Inferior parietal cortex (tissue), 1 donor: ENCODE data around the gene SMARCD2.
"Not testable (repeated sequence)": the region's sequence is repeated elsewhere in the genome, so short reads cannot be mapped to it uniquely, and the experiment has no call there.

Source experiments
- DNase-seq: peaks from one replicate; pipeline ENCODE4 v3.0.0-alpha.2; 2016; ENCODE audit errors: extremely low spot score

Gene SMARCD2

DNA sequence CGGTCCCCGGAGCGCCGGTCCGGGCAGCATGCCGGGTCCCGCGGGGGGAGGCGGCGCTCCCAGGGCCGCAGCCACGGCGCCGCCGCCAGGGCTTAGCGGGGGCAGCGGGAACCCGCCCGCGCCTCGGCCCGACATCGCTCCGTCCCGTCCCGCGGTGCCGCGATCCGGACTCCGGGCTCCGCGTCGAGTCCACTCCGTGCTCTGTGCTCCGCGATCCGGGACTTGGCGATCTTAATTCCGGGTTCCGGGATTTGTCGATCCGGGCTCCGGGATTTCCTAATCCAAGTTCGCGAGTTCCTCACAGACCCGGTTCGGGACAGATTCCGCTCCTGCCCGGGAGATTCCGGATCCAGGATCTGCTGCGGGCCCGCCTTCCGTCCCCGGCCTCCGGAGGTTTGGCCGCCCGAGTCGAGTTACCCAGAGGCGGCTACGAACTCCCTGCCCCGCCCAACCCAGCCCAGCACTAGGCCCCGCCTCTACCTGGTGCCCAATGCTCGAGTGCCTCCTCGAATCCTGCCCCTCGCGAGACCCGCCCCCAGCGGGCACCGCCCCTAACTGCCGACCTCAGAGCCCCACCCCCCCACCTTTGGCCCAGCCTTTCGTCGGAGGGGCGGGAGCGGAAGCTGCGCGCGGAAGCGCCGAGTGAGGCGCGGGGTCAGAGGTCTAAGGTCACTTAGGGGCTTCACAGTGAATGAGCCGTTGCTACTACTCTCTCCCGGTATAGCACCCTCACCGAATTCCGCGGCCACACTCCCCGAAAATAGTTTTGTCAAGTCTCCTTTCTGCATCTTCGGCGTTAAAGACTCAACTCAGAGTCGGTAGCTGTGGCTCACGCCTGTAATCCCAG is at the start of gene SMARCD2:
TSS of gene SMARCD2 (minus strand) at position 146 of the 847 bp plus-strand sequence. CDS start at position 135, 11 bp downstream.
- peak; percentile 95 for DNase-seq

DNA sequence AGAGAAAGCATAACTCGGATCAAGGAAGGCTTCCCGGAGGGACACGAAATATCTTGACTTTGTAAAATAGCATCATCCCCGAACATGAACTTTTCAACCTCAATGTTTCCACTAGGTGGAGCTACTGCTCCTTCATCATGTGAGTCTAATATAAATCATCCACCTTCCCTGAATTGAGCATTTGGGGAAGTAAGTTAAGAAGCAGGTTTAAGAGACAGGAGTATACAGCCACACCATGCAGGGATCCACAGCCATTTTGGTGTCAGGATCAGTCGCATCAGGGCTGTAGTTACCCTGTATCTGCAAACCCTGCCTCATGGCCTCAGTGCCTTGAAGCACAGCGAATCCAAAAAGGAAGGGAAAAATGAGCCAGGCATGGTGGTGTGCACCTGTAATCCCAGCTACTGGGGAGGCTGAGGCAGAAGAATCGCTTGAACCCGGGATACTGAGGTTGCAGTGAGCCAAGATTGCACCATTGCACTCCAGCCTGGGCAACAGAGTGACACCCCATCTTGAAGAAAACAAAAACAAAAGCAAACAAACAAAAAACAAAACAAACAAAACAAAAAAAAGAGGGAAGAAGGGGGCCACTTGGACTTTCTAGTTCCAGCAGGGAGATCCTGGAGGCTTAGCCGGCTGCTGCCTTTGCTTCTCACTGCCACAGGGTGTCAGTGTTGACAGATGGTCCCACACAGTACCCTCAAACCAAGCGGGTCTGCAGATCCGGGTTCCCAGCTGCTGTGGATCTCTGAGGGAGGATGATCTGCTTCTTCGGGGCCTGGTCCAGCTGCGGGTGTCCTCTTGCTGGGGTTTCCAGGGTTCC is 46.8 kb upstream of the SMARCD2 start:
- DNase-seq: peak; percentile 22

DNA sequence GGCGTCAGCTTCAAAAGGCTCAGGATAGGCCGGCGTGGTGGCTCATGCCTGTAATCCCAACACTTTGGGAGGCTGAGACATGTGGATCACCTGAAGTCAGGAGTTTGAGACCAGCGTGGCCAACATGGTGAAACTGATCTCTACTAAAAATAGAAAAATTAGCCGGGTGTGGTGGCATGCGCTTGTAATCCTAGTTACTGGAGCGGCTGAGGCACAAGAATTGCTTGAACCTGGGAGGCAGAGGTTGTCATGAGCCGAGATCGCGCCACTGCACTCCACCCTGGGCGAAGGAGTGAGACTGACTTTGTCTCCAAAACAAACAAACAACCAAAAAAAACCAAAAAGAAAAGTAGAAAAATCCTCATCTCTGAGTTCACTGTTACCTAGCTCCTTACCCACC is 42.6 kb upstream of the SMARCD2 start:
- DNase-seq: not testable (repeated sequence)

DNA sequence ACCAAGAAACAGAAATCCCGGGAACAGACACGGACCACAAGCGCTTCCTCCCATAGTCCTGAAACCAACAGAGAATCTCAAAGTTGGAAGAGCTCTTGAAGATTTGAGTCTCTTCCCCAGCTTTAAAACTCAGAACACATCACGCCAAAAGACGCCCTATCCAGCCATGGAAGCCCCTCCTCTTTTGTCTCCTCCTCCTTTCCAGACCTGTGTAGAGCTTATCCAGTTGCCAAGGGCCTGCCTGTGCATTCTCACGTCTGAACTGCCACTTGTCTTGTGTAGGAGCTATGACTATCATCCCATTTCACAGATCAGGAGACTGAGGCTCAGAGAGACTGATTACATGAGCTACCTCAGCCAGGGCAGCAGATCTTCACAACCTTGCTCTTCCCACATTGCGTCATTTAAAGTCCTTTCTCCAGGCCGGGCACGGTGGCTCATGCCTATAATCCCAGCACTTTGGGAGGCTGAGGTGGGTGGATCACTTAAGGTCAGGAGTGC is 40.2 kb upstream of the SMARCD2 start:
- not testable (repeated sequence) for DNase-seq

DNA sequence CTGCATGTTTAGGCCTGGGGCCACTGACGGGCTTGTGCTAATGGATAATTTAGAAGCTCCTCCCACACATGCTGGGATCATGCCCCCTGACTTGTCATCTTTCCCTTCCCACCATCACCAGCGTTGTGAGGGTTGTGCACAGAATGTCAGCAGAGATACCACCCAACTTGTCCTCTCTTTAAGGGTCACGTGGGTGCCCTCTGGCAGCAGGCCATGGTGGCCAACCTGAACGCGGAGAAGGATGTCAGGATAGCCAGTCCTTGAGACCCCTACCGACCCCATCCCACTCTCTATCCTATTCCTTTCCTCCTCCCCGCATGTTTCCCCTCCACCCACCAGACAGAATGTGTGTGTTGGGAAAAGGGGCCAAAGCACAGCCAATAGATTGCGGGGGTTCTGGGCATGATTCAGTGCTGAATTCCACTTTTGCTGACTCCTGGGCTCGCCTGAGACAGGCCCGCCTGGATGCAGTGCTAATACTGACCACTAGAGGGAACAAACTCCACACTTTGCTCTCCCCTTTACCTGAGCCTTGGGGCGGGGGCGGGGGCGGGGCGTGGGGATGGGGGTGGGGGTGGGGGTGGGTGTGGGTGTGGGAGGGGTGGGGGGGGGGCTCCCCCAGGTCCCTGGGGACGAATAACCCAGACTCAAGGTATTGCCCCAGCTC is 39.6 kb upstream of the SMARCD2 start, which contains the start of gene GH2:
TSS of gene GH2 (minus strand) at position 10 of the 667 bp plus-strand sequence. CDS start 143 bp downstream, outside the sequence.
- DNase-seq: peak; percentile 17

DNA sequence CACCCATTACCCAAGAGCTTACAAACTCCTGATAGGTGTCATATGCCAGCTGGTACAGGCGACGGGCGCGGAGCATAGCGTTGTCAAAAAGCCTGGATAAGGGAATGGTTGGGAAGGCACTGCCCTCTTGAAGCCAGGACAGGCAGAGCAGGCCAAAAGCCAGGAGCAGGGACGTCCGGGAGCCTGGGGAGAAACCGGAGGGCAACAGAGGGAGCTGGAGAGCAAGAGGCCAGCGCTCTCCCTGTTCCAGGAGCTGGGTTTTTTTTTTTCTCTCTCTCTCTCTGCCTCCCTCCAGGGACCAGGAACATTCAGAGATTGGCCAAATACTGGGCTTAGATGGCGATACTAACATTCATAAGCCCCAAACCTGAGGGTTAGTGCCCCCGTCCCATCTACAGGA is 38.9 kb upstream of the SMARCD2 start:
- not testable (repeated sequence) for DNase-seq

DNA sequence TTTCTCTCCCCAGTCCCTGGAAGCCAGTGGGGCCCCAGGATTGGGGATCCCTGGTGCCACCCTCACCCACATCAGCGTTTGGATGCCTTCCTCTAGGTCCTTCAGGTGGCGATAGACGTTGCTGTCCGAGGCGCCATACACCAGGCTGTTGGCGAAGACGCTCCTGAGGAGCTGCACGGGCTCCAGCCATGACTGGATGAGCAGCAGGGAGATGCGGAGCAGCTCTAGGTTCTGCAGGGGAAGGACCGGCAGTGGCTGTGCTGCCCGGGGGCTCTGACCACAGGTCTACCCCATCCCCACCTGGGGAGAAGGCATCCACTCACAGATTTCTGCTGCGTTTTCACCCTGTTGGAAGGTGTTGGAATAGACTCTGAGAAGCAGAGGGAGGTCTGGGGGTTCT is 38.2 kb upstream of the SMARCD2 start:
- no peak for DNase-seq

DNA sequence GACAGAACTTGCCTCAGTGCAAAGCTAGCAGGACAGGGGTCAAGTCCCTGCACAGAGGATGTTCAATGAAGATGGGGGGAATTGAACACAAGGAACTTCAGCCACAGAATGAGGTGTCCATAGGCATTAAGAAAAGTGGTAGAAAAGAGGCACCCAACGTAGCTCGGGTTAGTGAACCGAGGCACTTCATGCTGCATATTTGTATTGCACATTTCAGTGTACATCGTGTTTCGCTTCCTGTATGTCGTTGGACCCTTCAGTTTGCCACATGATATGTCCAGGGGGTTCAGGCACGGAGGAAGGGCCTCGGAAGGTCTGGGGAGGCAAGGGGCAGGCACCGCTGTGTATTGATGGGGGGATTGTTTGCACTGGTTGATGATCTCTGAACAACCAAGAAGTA is 35.9 kb upstream of the SMARCD2 start:
- not testable (repeated sequence) for DNase-seq

DNA sequence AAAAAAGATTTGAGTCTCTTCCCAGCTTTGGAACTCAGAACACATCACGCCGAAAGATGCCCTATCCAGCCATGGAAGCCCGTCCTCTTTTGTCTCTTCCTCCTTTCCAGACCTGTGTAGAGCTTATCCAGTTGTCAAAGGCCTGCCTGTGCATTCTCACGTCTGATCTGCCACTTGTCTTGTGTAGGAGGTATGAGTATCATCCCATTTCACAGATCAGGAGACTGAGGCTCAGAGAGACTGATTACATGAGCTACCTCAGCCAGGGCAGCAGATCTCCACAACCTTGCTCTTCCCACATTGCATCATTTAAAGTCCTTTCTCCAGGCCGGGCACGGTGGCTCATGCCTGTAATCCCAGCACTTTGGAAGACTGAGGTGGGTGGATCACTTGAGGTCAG is 32.2 kb upstream of the SMARCD2 start:
- DNase-seq: not testable (repeated sequence)

DNA sequence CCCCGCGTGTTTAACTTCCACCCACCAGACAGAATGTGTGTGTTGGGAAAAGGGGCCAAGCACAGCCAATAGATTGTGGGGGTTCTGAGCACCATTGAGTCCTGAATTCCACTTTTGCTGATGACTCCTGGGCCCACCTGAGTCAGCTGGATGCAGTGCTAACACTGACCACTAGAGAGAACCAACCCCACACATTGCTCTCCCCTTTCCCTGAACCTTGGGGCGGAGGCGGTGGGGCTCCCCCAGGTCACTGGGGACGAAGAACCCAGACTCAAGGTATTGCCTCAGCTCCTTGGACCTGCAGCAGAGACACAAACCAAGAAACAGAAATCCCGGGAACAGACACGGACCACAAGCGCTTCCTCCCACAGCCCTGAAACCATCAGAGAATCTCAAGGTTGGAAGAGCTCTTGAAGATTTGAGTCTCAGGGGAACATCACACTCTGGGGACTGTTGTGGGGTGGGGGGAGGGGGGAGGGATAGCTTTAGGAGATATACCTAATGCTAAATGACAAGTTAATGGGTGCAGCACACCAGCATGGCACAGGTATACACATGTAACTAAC is 31.7 kb upstream of the SMARCD2 start:
- DNase-seq: not testable (repeated sequence)

DNA sequence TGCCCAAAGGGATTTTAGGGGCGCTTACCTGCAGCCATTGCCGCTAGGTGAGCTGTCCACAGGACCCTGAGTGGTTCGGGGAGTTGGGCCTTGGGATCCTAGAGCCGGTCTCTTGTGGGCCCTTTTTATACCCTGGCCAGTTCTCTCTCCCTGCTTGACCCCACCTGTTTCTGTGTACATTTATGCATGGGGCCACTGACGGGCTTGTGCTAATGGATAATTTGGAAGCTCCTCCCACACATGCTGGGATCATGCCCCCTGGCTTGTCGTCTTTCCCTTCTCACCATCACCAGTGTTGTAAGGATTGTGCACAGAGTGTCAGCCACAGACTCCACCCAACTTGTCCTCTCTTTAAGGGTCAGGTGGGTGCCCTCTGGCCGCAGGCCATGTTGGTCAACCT is 31.1 kb upstream of the SMARCD2 start, which contains the start of gene CSH2:
TSS of gene CSH2 (minus strand) at position 101 of the 400 bp plus-strand sequence. CDS start at position 38, 63 bp downstream.
- not testable (repeated sequence) for DNase-seq

DNA sequence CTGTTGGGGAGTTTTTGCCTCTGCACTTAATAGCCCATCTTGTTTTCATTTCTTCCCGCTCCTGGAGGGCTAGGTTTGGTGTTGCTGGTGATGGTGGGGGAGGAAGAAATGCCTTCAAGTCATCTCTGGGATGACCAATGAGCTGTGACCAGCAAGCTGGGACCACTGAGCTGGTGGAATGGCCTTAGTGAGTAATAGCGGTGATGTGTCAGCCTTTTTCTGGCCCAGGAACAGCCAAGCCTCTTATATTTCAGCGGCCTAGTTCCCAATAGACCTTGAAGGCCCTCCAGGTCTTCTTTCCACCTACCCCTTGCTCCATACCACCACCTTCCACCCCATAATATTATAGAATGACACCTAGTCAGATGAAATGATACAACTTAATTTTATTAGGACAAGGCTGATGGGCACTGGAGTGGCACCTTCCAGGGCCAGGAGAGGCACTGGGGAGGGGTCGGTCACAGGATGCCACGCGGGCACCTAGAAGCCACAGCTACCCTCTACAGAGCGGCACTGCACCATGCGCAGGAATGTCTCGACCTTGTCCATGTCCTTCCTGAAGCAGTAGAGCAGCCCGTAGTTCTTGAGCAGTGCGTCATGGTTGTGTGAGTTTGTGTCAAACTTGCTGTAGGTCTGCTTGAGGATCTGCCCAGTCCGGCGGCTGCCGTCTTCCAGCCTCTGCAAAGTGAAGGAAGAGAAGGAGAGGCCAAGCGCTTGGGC is 29.3 kb upstream of the SMARCD2 start:
- DNase-seq: not testable (repeated sequence)

DNA sequence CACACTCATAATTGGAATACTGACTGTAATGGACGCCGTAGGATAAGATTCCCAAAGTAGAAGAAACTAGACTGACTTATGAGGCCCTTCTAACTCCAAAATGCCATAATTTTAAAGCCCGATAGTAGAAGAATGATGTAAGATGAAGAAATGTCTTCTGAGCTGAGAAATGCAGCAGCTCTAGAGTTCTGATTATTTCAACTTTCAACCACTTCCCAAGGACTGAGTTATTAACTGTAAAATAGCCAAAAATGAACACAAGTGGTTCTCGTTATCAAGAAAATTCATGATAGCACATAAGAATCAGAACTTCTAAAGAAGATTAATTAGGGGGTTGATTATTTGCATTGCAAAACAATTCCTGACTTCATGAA is 27.8 kb upstream of the SMARCD2 start:
- DNase-seq: not testable (repeated sequence)

DNA sequence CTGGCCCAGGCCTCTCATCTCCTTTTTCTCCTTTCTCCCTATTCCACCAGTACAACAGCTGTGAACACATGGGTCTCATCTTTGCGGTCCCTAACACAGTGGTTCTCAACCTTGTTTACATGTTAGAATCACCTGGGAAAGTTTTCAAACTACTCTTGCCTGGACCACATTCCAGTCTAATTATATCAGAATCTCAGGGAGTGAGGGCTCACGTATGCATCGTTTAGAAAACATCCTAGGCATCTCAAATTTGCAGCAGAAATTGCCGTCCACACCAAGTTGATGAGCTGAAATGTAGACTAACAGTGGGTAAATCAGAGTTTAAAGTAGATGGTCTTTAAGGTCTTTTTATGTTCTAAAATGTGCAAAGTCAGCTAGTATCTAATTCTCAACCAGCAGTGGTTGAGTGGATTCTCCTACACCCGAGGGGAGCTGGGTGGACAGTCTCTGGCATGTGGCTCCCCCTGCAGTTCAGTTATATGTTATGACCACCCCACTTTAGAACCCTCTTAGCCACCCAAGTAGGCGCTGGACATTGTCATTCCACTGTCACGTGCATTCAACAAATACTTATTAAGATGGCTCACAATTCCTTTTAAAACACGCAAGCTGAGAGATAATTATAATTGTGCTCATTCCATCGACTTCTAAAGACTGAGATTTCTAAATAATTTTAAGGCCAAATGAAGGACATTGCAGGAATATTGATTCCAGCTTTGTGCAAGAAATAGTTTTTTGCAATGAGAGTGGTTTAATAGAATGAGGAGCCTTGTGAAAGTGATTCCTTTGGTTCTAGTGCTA is 27.2 kb upstream of the SMARCD2 start:
- DNase-seq: not testable (repeated sequence)

DNA sequence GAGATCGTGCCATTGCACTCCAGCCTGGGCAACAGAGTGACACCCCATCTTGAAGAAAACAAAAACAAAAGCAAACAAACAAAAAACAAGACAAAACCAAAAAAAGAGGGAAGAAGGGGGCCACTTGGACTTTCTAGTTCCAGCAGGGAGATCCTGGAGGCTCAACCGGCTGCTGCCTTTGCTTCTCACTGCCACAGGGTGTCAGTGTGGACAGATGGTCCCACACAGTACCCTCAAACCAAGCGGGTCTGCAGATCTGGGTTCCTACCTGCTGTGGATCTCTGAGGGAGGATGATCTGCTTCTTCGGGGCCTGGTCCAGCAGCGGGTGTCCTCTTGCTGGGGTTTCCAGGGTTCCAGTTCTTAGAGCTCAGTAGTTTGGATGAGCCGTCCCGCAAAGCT is 24.1 kb upstream of the SMARCD2 start:
- DNase-seq: not testable (repeated sequence)

DNA sequence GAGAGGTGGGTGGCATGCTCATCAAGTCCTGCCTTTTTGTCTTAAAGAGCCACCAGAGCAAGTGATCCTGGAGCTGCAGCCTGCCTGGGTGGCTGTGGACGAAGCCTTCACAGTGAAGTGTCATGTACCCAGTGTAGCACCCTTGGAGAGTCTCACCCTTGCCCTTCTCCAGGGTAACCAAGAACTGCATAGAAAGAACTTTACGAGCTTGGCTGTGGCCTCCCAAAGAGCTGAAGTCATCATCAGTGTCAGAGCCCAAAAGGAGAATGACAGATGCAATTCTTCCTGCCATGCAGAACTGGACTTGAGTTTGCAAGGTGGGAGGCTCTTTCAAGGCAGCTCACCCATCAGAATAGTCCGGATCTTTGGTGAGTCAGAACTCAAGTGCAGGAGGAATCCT is 16.8 kb upstream of the SMARCD2 start:
- no peak for DNase-seq

DNA sequence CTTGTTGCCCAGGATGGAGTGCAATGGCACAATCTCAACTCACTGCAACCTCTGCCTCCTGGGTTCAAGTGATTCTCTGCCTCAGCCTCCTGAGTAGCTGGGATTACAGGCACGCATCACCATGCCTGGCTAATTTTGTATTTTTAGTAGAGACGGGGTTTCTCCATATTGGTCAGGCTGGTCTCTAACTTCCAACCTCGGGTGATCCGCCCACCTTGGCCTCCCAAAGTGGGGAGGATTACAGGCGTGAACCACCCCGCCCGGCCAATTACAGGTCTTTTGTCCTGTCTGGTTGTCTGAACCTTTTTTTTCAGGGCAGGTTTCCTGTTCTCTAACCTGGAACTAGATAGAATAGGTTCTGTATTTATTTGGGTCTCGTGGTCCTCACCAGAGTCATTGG is 13.9 kb upstream of the SMARCD2 start:
- DNase-seq: not testable (repeated sequence)

DNA sequence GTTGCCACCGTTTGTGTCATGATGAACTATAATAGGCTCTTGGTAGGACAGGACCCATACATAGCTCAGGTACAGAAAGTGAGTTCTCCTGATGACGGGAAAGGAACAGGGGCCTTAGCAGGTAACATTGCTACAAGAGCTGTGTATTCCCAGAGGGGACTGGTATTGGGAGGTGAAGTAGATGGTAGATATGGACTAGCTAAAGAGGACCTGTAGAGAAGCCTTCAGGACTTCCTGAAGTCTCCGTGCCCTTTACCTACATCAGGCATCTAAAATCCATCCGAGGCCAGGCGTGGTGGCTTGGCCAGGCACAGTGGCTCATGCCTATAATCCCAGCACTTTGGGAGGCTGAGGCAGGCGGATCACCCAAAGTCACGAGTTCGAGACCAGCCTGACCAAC is 12.7 kb upstream of the SMARCD2 start:
- DNase-seq: no peak

DNA sequence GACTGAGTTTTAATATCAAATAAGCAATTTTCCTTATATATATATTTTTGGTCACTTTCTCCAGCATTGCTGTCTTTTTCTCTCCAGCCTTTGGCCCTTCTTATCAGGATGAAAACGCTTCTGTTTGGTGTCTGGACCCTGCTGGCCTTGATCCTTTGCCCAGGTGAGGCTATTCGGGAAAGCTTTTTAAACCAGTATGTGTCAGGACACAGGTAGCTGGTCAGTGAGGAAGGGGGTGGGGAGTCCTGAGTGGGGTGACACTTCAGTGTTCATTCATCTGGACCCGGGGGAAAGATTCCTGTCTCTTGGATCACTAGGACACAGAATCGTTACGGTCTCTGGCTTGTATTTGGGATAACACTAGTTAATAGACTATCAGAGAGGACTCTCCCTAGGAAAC is 12.2 kb upstream of the SMARCD2 start:
- DNase-seq: no peak

DNA sequence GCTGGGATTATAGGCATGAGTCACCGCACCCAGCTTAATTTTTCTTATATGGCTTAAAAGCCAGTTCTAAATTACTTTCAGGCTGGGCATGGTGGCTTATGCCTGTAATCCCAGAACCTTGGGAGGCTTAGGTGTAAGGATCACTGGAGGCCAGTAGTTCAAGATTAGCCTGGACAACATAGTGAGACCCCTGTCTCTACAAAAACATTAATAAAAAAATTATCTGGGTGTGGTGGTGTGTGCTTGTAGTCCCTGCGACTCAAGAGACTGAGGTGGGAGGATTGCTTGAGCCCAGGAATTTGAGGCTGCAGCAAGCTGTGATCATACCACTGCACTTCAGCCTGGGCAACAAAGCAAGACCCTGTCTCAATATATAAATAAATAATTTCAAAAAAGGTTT is 10.8 kb upstream of the SMARCD2 start:
- DNase-seq: no peak
